Renal cortical epithelial cell (primary cell): Measurements from ENCODE around the gene ZC2HC1C. TPM values are rescaled to one million over a fixed set of nuclear protein-coding genes. Genes with fewer than 3 reads are reported as not detected.

Experiments
- DNase-seq: peaks from one replicate; pipeline ENCODE4 v3.0.0-alpha.2; 2011; ENCODE audit warnings: low read depth
- total RNA-seq: library from RNA; depleted of rRNA; stranded (reverse); fragments of >200 nt; gene quantifications from 2 replicates; pipeline ENCODE4 v1.2.3, GENCODE V29; 2014

ZC2HC1C gene
- total RNA-seq, 1 donor from 2014 or later = 4.7 TPM

DNA sequence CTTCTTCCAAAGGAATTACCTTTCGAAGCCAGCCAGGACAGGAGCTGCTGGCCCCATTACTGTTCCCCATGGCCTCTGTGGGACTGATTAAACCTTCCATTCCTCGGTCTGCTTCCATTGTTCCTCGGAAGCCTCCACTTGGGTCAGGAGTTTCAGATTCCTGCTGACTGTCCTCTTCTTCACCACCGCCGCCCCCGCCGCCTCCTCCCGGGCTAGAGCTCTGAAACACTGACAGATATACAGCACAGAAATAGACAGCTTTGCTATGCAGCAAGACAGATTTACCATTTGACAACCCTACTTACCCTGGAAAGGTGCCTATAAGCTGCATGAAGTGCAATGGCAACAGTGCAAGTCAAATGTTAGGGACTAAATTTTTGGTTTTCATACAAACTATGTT lies 21.8 kb downstream of the ZC2HC1C start:
- DNase-seq = no peak

DNA sequence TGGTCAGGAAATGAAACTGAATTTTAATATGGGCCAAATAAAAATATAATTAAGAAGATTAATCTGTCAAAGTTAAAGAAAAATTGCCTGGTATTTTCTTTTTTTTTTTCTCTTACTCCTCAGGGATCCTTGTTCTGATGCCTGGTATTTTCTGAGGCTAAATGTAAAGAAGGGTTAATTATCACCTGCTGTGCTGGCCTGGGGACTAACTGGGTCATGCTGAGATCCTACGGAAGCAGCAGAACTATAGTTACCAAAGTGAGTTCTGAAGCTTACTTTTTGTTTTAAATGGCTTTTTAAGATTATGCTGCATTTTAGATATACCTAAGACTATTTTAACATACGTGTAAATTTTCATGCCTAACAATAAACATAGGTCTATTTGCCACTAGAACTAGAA lies 23.3 kb downstream of the ZC2HC1C start:
- DNase-seq = no peak

DNA sequence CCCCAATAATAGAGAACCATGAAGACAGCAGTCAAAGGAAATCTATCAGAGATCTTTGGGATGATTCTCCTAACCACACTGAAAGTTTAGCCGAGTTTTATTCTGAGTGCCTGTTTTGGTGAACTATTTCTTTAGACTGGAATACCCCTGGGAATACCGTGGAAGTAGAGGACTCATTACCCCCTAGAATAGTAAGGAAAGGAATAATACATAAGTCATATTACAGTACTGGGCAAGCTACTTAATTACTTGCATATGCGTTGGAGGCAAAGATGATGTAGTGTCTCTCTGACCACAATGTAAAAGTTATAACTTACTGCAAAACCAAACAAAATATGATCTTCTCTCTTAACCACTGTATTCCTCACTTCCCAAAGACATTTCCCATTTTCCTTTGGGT lies 25.5 kb downstream of the ZC2HC1C start:
- DNase-seq = no peak

DNA sequence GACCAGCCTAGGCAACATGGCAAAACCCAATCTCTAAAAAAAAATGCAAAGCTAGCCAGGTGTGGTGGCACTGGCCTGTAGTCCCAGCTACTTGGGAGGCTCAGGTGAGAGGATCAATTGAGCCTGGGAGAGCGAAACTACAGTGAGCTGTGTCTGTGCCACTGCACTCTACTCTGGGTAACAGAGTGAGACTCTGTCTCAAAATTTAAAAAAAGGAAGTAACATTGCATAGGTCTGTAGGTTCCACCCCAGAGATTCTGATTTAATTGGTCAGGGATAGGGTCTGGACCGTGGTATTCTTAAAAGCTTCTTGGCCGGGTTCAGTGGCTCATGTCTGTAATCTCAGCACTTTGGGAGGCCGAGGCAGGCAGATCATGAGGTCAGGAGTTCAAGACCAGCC lies 26.2 kb downstream of the ZC2HC1C start:
- DNase-seq = no peak

DNA sequence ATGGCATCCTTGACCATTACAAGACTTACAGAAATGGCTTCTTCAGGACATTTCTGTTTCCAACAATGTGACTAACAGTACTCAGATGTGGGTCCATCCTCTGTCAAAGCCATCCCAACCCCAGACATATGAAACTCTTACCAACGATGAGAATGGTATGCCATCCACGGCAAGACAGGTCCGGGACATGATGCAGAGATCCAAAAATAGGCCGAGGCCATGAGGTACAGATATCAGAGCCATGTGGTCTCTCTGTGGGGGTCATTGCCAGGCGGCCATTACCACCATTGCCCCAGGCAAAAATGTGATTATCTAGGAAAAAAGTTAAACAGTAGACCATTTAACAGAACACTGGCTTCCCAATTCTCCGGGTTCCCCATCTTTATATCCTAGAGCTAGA lies 27.5 kb downstream of the ZC2HC1C start:
- no peak for DNase-seq

DNA sequence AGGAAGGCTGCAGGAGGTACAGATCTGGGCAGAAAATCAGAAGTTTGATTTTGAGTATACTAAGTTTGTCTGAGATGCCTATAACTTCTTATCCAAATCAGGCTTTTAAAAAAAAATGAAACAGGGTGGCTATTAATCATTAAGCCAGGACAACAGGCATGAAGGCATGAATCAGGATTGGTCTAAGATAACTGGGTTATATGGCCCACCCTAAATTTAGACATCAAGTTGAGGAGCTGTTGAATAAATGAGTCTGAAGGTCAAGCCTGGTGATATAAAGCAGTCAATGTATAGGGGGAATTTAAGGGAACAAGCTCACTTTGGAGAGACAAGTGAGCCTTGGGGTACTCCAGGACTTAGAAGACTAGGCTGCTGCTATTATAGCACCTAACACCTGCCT lies 28.8 kb downstream of the ZC2HC1C start:
- no peak for DNase-seq

DNA sequence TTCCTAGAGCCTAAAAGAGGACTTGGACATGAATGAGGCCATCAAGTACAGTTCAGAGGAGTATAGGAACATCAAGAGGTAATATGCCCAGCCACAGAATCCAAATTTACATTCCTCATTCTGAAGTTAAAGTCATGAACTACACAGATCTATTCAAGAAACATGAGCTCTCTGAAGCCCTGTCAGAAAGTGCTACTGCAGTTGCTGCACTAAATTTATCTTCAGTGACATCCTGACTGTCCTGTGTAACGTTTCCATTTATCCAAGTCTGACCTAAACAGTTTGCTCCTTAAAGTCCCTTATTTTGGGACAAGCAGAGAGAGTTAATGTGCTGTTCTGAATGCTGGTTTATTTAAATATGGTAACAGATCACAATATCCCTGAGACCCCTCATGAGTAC lies 29.2 kb downstream of the ZC2HC1C start:
- DNase-seq = no peak

DNA sequence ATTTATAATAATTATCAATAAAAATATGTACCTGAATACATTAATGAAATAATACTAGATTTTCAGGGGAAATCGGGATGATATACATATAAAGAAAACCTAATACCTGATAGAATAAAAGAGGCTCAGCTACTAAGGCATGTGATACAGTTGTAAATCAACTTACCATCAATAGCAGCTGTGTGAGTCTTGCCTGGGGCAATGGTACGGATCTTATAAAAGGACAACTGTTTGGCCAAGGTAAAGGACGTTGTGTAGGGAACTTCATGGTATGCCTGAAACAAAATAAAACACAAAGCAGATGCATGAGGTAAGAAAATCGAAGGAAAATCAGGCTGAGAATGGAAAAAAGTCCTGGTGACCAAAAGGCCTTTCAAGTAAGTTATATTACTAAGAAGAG lies 32.0 kb downstream of the ZC2HC1C start:
- DNase-seq = no peak

DNA sequence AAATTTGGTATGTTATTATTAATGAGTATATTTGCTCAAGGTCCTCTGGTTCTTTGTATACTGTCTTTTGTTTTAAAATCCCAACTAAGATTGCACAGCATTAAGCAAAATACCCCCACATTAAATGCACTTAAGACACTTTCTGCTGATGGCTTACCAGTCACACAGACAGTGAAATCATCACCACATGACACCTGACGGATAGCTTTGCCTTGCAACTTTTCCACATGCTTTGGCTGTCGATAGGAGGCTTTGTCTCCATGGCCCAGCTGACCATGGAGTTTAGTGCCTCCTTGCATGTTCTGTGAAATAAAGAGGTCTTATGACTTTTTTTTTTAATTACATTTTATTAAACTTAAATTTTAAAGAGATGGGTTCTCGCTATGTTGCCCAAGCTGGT lies 37.7 kb downstream of the ZC2HC1C start:
- no peak for DNase-seq

DNA sequence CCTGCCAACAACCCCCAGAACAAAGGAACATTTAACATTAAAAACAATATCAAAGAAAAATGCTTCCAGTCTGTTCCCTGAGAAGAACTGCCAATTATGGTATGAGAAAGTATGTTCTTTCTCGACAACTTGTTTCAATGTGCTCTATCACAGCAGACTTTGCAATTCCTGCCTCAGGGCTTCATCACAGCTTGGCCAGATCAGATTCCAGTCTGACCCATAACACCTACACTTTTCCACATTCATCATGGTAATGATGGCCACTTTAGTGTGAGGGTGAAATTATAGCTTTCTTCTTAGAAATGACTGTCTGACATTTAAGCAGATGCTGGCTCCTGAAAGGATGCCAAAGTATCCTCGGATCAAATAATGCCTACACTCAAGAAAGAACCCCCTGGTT lies 40.4 kb downstream of the ZC2HC1C start:
- no peak for DNase-seq

DNA sequence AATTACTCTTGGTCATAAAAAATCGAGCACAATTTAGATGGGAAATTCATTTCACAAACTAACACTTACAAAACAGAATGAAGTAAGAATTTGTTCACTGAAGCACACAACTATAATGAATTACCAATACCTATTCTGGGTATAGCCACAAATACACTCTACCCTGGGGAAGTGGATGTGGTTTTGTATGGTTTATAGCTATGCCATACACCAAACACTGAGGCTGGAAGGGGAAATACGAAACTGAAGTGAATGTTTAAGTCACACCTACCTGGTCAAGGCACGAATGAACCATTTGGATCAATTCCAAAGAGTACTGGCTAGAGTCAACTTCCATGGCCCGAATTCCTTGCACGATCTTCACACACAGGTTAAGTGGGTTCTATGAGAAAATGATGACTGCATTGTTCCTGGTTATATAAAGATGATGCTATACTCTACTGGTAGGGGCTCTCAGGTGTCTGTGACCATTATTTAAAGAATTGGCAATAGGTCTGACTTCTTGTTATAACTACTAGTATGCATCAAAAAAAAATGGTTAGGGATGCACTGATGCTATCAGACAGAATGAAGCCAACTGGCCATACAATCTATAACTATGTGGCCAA lies 44.6 kb downstream of the ZC2HC1C start:
- no peak for DNase-seq

DNA sequence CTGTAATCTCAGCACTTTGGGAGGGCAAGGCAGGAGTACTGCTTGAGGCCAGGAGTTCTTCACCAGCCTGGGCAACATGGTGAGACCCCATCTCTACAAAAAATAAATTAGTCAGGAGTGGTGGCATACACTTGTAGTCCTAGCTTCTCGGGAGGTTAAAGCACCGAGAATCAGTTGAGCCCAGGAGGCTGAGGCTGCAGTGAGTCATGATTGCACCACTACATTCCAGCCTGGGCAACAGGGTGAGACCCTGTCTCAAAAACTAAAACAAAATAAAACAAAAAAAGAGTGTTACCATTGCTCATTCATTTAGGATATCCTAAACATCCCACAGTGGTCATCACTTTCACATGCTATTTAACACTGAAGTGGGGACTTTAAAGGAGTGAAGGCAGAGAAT lies 49.6 kb downstream of the ZC2HC1C start:
- DNase-seq = peak; percentile 33

DNA sequence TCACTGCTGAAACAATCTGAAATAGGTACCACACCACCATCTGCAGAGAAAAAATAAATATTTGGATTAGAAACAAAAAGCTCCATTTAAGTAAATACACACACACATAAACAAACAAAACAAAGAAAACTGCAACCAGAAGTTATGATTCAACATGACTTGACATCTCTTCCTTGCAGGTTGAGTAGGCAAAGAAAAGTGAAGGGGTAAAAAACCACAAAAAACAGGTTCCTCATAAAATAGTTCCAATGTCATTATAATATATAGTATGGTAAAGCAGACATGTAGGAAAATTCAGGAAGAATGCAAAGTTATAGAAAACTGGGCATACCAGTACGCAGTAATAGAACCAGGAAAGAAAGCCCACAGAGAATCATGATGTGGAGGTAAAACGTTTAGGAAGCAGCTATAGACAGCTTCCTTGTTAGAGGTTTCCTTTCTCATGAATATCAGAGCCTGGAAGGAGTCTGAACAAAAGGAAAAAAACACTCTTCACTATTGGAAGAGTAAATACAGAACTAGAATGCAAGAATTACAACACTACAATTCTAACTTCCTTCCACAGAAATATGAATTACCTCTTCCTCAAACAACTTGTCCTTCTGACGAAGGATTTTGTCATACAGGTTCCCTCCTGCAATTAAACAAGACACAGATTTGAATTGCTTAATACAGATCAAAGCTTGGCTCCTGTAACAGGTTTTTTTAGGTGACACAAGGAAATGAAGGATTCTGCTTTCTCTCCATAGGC lies 51.3 kb downstream of the ZC2HC1C start:
- no peak for DNase-seq

DNA sequence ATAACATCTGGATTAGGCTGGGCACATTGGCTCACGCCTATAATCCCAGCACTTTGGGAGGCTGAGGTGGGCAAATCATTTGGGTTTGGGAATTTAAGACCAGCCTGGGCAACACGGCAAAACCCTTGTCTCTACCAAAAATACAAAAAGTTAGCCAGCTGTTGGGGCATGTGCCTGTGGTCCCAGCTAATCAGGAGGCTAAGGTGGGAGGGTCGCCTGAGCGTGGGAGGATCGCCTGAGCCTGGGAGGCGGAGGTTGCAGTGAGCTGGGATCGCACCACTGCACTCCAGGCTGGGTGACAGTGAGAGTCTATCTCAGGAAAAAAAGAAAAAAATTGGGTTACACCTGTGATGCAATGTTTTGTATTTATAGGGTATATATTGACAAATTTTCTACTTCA lies 52.1 kb downstream of the ZC2HC1C start:
- no peak for DNase-seq

DNA sequence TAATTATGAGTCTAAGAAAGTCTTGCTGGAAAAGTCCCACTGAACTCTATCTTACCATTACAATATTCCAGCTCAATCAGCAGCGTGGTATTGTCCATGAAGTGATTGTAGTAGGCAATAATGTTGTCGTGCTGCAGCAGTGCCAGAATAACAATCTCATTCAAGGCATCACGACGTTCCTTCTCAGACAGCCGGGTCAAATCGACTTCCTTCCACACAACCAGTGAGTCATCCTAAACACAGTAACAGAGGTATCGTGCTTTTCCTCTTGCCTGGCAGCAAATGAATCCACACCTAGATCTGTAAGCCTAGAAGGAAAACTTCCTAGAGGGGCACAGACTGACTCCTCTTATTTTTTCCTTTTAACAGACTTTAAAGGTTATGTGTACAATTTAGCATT lies 54.5 kb downstream of the ZC2HC1C start:
- peak; percentile 89 for DNase-seq

DNA sequence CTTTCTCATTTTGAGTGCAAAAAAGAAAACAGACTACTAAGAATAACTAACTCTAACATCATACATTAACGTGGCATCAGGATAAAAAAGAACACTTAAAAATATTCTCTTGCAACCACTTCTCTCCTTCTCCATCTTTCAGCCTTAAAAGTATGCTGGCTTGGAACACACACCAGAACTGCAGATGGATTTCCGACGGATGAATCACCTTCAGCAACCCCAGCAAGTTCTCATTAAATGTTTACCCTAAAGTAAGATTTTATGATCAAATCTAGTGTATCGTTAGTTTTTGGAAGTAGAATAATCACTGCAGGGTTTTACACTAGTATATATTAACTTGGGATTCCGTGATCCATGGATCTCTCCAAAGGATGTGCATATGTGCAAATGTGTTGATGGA lies 56.2 kb downstream of the ZC2HC1C start:
- peak; percentile 67 for DNase-seq

DNA sequence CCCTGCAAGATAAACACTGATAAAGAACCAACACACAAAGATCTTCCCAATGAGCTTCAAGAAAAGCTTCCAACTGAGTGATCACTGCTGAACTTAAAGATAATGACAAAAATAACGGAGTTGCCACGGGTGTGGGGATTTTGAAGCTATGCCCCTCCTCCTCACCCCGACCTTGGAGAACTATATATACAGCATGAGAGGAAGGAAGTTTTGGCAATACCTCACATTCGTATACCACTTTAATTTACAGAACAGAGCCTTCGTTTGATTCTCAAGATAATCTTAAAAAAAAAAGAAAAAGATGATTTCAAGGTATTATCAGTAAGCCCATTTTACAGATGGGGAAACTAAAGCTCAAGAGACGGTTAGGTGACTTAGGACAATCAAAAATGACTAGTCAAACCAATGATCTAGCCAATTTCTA lies 56.7 kb downstream of the ZC2HC1C start:
- DNase-seq = no peak

DNA sequence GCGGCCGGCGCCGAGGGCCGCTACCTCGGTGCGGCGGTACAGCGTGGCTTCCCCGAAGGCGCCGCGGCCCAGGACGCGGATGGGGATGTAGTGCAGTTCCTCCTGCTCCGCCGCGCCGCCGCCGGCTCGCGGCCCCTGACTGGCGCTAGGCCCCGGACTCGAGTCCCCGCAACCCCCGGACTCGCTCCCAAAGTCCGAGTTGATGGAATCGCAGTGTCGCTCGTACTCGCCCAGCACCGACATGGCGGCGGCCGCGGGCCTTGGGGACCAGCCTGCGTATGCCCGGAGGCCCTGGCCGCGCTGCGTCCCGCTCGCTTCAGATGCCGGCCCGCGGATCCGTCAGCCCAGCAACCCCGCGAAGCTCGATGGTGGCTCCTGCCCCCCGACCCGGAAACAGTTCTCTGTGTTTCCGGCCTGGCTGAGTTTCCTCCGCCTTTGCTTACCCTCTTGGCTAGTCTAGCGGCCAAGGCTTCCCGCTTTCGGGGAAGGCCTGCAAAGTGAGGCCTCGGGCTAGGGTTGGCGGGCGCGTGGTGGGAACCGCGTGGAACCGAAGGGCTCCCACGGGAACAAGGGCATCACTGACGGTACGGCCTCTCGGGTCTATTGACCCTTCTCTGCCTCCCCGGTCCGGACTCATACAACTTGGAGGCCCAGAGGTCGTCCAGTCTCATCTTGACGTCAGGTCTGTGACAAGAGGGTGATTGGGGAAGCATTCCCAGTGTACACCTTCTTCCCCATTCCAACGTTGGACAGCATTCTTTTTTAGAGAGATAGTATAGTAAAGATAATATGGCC lies 57.4 kb downstream of the ZC2HC1C start, which contains the start of gene NEK9:
NEK9 (minus strand) TSS at position 370 of the 795 bp plus-strand sequence; CDS start at position 243, 127 bp downstream.
- peak; percentile 65 for DNase-seq

DNA sequence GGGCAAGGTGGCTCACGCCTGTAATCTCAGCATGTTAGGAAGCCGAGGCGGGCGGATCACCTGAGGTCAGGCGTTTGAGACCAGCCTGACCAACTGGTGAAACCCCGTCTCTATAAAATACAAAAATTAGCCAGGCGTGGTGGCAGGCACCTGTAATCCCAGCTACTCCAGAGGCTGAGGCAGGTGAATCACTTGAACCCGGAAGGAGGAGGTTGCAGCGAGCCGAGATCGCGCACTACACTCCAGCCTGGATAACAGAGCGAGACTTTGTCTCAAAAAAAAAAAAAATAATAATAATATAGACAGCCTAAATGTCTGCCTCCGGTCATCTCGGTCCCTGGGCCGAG lies 58.0 kb downstream of the ZC2HC1C start:
- peak; percentile 25 for DNase-seq

DNA sequence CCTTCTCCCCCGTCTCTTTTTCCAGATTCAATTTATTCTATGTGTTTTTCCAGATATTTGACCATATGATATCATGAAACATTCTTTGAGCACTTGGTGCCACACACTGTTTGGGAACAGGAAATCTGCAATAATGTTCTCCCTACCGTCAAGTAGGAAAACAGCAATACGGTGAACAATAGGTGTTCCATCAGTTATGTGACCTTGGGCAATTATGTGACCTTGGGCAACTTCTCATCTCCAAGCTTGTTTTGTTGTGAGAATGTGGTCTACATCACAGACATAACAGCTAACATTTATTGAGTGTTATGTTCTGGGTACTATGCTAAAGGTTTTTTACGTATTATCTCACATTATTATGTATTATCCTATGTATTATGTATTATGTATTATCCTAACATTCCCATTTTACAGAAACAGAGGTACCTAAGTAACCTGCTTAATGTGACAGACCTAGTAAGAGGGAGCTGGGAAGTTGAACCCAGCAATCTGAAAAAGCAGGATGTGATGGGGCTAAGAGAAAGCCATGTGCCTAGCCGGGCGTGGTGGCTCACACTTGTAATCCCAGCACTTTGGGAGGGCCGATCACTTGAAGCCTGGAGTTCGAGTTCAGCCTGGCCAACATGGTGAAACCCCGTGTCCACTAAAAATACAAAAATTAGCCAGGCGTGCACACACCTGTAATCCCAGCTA lies 58.6 kb downstream of the ZC2HC1C start:
- DNase-seq = peak; percentile 11

DNA sequence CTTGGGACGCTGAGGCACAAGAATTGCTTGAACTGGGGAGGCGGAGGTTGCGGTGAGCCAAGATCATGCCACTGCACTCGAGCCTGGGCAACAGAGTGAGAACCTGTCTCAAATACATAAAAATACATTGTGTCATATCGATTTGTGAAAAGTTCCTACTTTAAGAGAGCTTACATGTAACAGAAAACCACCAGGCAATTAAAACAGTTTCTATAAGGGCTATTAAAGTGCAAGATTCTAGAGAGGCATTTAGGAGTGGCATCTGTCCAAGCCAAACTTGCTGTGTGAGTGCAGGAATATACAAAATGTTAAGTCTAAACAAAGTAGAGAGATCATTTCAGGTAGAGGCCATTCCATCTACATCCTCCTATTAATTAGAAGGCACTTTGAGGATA lies 59.2 kb downstream of the ZC2HC1C start:
- no peak for DNase-seq
